Activated CD8-positive, alpha-beta memory T cell treated with anti-CD3 and anti-CD28 coated beads, Interleukin-2, amount 50 U/mL, for 24 hours (primary cell): Measurements from ENCODE around the gene PLOD2.

Experiments used
- DNase-seq: peaks from one replicate; pipeline ENCODE4 v3.0.0-alpha.2; 2020; ENCODE audit errors: extremely low read depth

The PLOD2 gene

DNA sequence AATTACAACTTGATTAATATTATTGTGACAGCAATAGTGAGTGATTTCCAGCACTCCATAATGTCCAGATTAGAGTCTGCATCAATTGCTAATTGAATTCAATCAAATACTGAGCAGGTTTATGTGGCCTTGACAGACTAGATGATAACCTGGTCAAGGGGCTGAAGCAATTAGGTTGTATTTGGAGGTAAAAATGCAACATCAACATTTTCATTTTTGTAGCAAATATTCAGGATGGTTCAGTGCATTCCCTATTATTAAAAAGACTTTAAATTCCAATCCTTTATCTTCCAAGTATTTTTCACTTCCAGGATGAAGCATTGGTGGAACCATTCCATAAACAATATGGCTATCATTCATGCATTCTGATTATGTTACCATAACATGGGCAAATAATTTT lies 120.4 kb downstream of the PLOD2 start:
- no peak for DNase-seq

- DNase-seq, result no peak
Observed at GRCh38 chr3:146037697-146038096, 123.3 kb downstream of the PLOD2 start.

- DNase-seq, result no peak
Observed at GRCh38 chr3:146036281-146036680, 124.7 kb downstream of the PLOD2 start.

DNA sequence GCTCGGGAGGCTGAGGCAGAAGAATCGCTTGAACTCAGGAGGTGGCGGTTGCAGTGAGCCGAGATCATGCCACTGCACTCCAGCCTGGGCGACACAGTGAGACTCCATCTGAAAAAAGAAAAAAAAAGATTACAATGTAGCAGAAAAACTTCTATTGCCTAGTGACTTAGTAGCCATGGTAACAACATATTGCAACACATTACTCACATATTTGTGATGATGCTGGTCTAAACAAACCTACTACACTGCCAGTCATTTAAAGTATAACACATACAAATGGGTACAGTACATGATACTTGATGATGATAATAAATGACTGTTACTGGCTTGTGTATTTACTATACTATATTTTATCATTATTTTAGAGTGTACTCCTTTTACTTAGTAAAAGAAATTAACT lies 125.6 kb downstream of the PLOD2 start:
- no peak for DNase-seq

GRCh38 chr3:146033950-146034349 lies 127.0 kb downstream of the PLOD2 start:
- no peak for DNase-seq

- DNase-seq, result no peak
Observed at GRCh38 chr3:146026547-146026946, 134.4 kb downstream of the PLOD2 start.

DNA sequence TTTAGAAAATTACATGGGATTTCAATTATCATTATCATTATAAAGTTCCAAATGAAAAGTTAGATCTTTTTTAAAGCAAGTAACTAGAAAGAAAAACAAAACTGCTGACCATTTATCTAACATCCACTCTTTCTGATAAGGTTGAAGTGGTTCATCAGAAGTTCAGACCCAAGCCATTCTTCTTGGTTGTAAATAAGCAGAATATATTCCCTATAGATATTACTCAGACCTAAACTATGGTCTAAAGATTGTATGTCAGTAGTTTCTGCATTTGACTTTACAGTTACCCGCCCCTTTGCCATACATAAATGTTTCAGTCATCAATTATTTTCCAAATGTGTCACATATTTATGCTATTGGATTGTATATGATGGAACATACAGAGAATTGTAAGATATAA lies 136.7 kb downstream of the PLOD2 start:
- DNase-seq, result no peak

GRCh38 chr3:146020969-146021368 lies 140.0 kb downstream of the PLOD2 start:
- DNase-seq, result no peak

GRCh38 chr3:146019508-146019907 lies 141.5 kb downstream of the PLOD2 start:
- no peak for DNase-seq
